ENCODE measurements around the gene DGKG. TPM values are rescaled to one million over a fixed set of nuclear protein-coding genes. Genes with fewer than 3 reads are reported as not detected.

Gene DGKG
- total RNA-seq, 1 donor from 2014 or later = 0.40 TPM

GRCh38 chr3:186367631-186368030, 5.6 kb upstream of the DGKG start:
- no peak for ATAC-seq

GRCh38 chr3:186366206-186366605, 4.2 kb upstream of the DGKG start:
- no peak for ATAC-seq

GRCh38 chr3:186365202-186365974, 3.4 kb upstream of the DGKG start:
- ATAC-seq = no peak

GRCh38 chr3:186362988-186363387, 954 bp upstream of the DGKG start:
- ATAC-seq = no peak

GRCh38 chr3:186362537-186362842, 456 bp upstream of the DGKG start:
- no peak for ATAC-seq

- ATAC-seq = no peak
Observed at GRCh38 chr3:186361246-186361761, 730 bp downstream of the DGKG start.

- no peak for ATAC-seq
Observed at GRCh38 chr3:186360779-186361178, 1.3 kb downstream of the DGKG start.

GRCh38 chr3:186359078-186359477, 3.0 kb downstream of the DGKG start:
- ATAC-seq = no peak

GRCh38 chr3:186356152-186356551, 5.9 kb downstream of the DGKG start:
- ATAC-seq = no peak

- ATAC-seq = no peak
Observed at GRCh38 chr3:186354100-186354499, 7.9 kb downstream of the DGKG start.

GRCh38 chr3:186352369-186352768, 9.7 kb downstream of the DGKG start:
- no peak for ATAC-seq

GRCh38 chr3:186342197-186342596, 19.8 kb downstream of the DGKG start:
- ATAC-seq = no peak

- ATAC-seq = no peak
Observed at GRCh38 chr3:186340204-186340603, 21.8 kb downstream of the DGKG start.

GRCh38 chr3:186339180-186339918, 22.7 kb downstream of the DGKG start:
- ATAC-seq = no peak

- no peak for ATAC-seq
Observed at GRCh38 chr3:186333256-186333655, 28.8 kb downstream of the DGKG start.

GRCh38 chr3:186330772-186331460, 31.1 kb downstream of the DGKG start:
- no peak for ATAC-seq

GRCh38 chr3:186329589-186329988, 32.4 kb downstream of the DGKG start:
- ATAC-seq = no peak

- no peak for ATAC-seq
Observed at GRCh38 chr3:186327912-186328487, 34.0 kb downstream of the DGKG start.

GRCh38 chr3:186322761-186323160, 39.3 kb downstream of the DGKG start:
- no peak for ATAC-seq

- no peak for ATAC-seq
Observed at GRCh38 chr3:186321746-186322145, 40.3 kb downstream of the DGKG start.

GRCh38 chr3:186320862-186321568, 41.0 kb downstream of the DGKG start:
- ATAC-seq = no peak

- ATAC-seq = no peak
Observed at GRCh38 chr3:186319945-186320344, 42.1 kb downstream of the DGKG start.

Measured in esophagus mucosa (tissue), 1 donor.